Loucy (cell line): Measurements from ENCODE around the gene GEMIN2.

ENCODE experiments used
- H2AFZ ChIP-seq: fragments of 200-600 bp; sonication (generic); 2 replicates; pipeline ENCODE4 v1.6.0; 2016; ENCODE audit warnings: antibody characterized with exemption, mild to moderate bottlenecking, low read length, moderate library complexity
- H3F3A ChIP-seq: fragments of 200-600 bp; 2 replicates; pipeline ENCODE4 v1.6.0; 2016; ENCODE audit warnings: antibody characterized with exemption, low read depth, mild to moderate bottlenecking
- H3K27me3 ChIP-seq: fragments of 200-600 bp; sonication (generic); 2 replicates; pipeline ENCODE4 v1.6.1; 2014; ENCODE audit warnings: low read length, mild to moderate bottlenecking; ENCODE audit not compliant: insufficient read depth, poor library complexity, severe bottlenecking
- H3K36me3 ChIP-seq: fragments of 200-600 bp; sonication (generic); 2 replicates; pipeline ENCODE4 v1.6.1; 2016; ENCODE audit warnings: low read length; ENCODE audit not compliant: insufficient read depth
- H3K4me1 ChIP-seq: fragments of 200-600 bp; sonication (generic); 2 replicates; pipeline ENCODE4 v1.5.1; 2014; ENCODE audit warnings: low read length, mild to moderate bottlenecking; ENCODE audit not compliant: insufficient read depth, poor library complexity, severe bottlenecking
- H3K4me2 ChIP-seq: fragments of 200-600 bp; sonication (generic); 2 replicates; pipeline ENCODE4 v1.6.0; 2014; ENCODE audit warnings: antibody characterized with exemption, low read length, low read depth, mild to moderate bottlenecking; ENCODE audit not compliant: poor library complexity, severe bottlenecking
- H3K4me3 ChIP-seq: fragments of 200-600 bp; sonication (generic); 2 replicates; pipeline ENCODE4 v1.5.1; 2014; ENCODE audit warnings: low read length, mild to moderate bottlenecking, mixed read lengths; ENCODE audit not compliant: poor library complexity, severe bottlenecking
- H3K79me2 ChIP-seq: fragments of 200-600 bp; sonication (generic); 2 replicates; pipeline ENCODE4 v1.6.1; 2014; ENCODE audit warnings: low read length; ENCODE audit not compliant: insufficient read depth
- H3K9ac ChIP-seq: fragments of 200-600 bp; sonication (generic); 2 replicates; pipeline ENCODE4 v1.6.0; 2014; ENCODE audit warnings: mild to moderate bottlenecking, low read depth, low read length, moderate library complexity; ENCODE audit not compliant: poor library complexity, severe bottlenecking
- H3K9me2 ChIP-seq: fragments of 200-600 bp; sonication (generic); replicated peaks from 2 replicates; pipeline ENCODE4 v1.6.1; 2016; ENCODE audit warnings: low read depth, low read length, mixed read lengths
- H3K9me3 ChIP-seq: fragments of 200-600 bp; sonication (generic); 2 replicates; pipeline ENCODE4 v1.6.1; 2014; ENCODE audit warnings: mild to moderate bottlenecking, antibody characterized with exemption, low read length, low read depth; ENCODE audit not compliant: insufficient read depth
- H4K20me1 ChIP-seq: fragments of 200-600 bp; sonication (generic); 2 replicates; pipeline ENCODE4 v1.6.0; 2014; ENCODE audit warnings: antibody characterized with exemption, low read length, mild to moderate bottlenecking; ENCODE audit not compliant: insufficient read depth, poor library complexity, severe bottlenecking
- EZH2phosphoT487 ChIP-seq: fragments of 200-600 bp; IDR thresholded peaks from 2 replicates; pipeline ENCODE4 v1.6.1; 2018; ENCODE audit warnings: antibody characterized with exemption, mild to moderate bottlenecking, moderate library complexity, borderline replicate concordance
- TF ChIP-seq, protein P1 (sequence below): fragments of 200-600 bp; sonication (generic); conservative IDR thresholded peaks from 2 replicates; pipeline ENCODE4 v1.5.1; 2014; ENCODE audit warnings: mild to moderate bottlenecking, antibody characterized with exemption, low read length

GEMIN2 gene

GRCh38 chr14:39176263-39177167 is 62.4 kb downstream of the GEMIN2 start:
- Histone ChIP-seq H3K79me2 (peaks cover 71% of the 10 kb centered on the region), H3K4me2 (peak overlapping the region; percentile 94), H3K9ac (peak overlapping the region; percentile 97), H3K27me3 (no peaks in the 10 kb centered on the region), H3K4me1 (peaks cover 46% of the 10 kb centered on the region), H3K9me3 (no peaks in the 10 kb centered on the region), H3K36me3 (peaks cover 49% of the 10 kb centered on the region), H3K9me2 (no peaks in the 10 kb centered on the region), H2AFZ (no peak overlapping the region), H4K20me1 (peaks cover 62% of the 10 kb centered on the region), H3K4me3 (peak overlapping the region; percentile 96), H3F3A (0 out of 2 replicates have a peak, but pooled peaks cover 3% of the 10 kb centered on the region)
- no peak for TF ChIP-seq EZH2phosphoT487
- TF ChIP-seq, protein P1, sequence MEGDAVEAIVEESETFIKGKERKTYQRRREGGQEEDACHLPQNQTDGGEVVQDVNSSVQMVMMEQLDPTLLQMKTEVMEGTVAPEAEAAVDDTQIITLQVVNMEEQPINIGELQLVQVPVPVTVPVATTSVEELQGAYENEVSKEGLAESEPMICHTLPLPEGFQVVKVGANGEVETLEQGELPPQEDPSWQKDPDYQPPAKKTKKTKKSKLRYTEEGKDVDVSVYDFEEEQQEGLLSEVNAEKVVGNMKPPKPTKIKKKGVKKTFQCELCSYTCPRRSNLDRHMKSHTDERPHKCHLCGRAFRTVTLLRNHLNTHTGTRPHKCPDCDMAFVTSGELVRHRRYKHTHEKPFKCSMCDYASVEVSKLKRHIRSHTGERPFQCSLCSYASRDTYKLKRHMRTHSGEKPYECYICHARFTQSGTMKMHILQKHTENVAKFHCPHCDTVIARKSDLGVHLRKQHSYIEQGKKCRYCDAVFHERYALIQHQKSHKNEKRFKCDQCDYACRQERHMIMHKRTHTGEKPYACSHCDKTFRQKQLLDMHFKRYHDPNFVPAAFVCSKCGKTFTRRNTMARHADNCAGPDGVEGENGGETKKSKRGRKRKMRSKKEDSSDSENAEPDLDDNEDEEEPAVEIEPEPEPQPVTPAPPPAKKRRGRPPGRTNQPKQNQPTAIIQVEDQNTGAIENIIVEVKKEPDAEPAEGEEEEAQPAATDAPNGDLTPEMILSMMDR, result no peak

DNA sequence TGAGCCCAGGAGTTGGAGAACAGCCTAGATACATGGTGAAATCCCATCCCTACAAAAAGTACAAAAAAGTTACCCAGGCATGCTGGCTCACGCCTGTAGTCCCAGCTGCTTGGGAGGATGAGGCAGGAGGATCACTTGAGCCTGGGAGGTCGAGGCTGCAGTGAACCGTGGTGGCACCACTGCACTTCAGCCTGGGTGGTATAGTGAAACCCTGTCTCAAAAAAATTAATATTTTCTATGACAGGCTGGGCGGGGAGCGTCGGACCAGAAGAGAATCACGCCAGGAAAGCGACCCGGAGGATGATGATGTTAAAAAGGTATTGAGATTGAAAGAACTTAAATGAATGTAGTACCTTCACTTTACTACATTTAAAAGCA is 63.0 kb downstream of the GEMIN2 start:
- Histone ChIP-seq H2AFZ (no peak overlapping the region), H3K9ac (peak overlapping the region; percentile 97), H3K9me3 (no peaks in the 10 kb centered on the region), H3K4me1 (peaks cover 49% of the 10 kb centered on the region), H3K9me2 (no peaks in the 10 kb centered on the region), H3K79me2 (peaks cover 72% of the 10 kb centered on the region), H3K36me3 (peaks cover 55% of the 10 kb centered on the region), H3K27me3 (no peaks in the 10 kb centered on the region), H3K4me2 (peak overlapping the region; percentile 94), H3K4me3 (peak overlapping the region; percentile 96), H3F3A (0 out of 2 replicates have a peak, but pooled peaks cover 3% of the 10 kb centered on the region), H4K20me1 (peaks cover 69% of the 10 kb centered on the region)
- TF ChIP-seq, protein P1, result no peak
- TF ChIP-seq EZH2phosphoT487, result no peak

DNA sequence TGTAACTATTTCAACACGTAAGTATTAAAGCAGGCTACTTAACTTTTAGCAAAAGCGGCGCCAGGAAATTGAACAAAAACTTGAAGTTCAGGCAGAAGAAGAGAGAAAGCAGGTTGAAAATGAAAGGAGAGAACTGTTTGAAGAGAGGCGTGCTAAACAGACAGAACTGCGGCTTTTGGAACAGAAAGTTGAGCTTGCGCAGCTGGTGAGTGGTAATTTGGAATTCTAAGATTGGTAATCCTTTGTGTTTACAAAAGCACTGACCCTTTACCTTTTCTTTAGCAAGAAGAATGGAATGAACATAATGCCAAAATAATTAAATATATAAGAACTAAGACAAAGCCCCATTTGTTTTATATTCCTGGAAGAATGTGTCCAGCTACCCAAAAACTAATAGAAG is 64.9 kb downstream of the GEMIN2 start:
- no peak overlapping the region for H3K4me3 ChIP-seq
- H3K4me1 ChIP-seq, result peaks cover 59% of the 10 kb centered on the region
- peak overlapping the region; percentile 47 for H3K4me2 ChIP-seq
- H3K9me3 ChIP-seq, result no peaks in the 10 kb centered on the region
- H3K9ac ChIP-seq, result no peak overlapping the region
- H3K36me3 ChIP-seq, result peaks cover 72% of the 10 kb centered on the region
- H3F3A ChIP-seq, result 0 out of 2 replicates have a peak, but pooled peaks cover 6% of the 10 kb centered on the region
- no peaks in the 10 kb centered on the region for H3K9me2 ChIP-seq
- no peaks in the 10 kb centered on the region for H3K27me3 ChIP-seq
- H2AFZ ChIP-seq, result no peak overlapping the region
- TF ChIP-seq EZH2phosphoT487, result no peak
- TF ChIP-seq, protein P1, result no peak
- peaks cover 84% of the 10 kb centered on the region for H4K20me1 ChIP-seq
- H3K79me2 ChIP-seq, result peaks cover 69% of the 10 kb centered on the region
